ENCODE results near the gene OCIAD2. TPM values are rescaled to one million over a fixed set of nuclear protein-coding genes. Genes with fewer than 3 reads are reported as not detected.
A peak's percentile ranks its signal among the peaks of the same experiment; 100 is the strongest.
"Not testable (repeated sequence)": the region's sequence is repeated elsewhere in the genome, so short reads cannot be mapped to it uniquely, and the experiment has no call there.

Gene OCIAD2
- total RNA-seq, 1 experiment from 2014 or later: 10.5 TPM

DNA sequence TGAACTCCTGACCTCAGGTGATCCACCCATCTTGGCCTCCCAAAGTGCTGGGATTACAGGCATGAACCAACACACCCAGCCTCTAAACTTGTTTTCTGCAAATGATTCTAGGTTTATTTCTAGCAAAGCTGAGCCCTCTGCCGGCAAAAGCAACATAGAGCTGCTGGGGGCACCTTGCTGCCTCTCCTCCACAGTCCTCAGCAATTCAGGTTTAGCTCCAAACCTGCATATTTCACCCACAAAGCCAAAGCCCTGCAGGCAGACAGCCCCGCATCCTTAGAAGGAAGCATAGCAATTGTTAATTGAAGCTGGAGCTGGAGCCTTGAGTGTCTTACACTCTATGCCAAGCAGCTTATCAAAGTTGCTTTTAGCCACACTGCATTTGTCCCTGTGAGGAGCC lies 24.9 kb upstream of the OCIAD2 start:
- H3K4me3 Mint-ChIP-seq (ENCODE audit: unreplicated experiment): no peak overlapping the region
- H3K4me1 Mint-ChIP-seq (ENCODE audit: low read depth, unreplicated experiment): no peaks in the 10 kb centered on the region
- H3K27ac Mint-ChIP-seq (ENCODE audit: unreplicated experiment): no peak overlapping the region
- Histone ChIP-seq H3K9me3 (no peaks in the 10 kb centered on the region), H3K36me3 (ENCODE audit: control insufficient read depth, insufficient read depth, low read length) (no peaks in the 10 kb centered on the region), H3K4me3 (ENCODE audit: low read depth, low read length) (no peak overlapping the region), H3K4me1 (no peaks in the 10 kb centered on the region), H3K27me3 (replicated peaks; ENCODE audit: control insufficient read depth, insufficient read depth, low read length) (no peaks in the 10 kb centered on the region)
- H3K9me3 Mint-ChIP-seq (ENCODE audit: unreplicated experiment): no peaks in the 10 kb centered on the region
- POLR2A ChIA-PET: no interaction called here
- CTCF ChIA-PET: no interaction called here
- DNase-seq: no peak
- no peaks in the 10 kb centered on the region for H3K27me3 Mint-ChIP-seq (ENCODE audit: insufficient read depth, unreplicated experiment)
- BruUV-seq (replicated peaks): no TSS peak
- H3K36me3 Mint-ChIP-seq (ENCODE audit: insufficient read depth, unreplicated experiment): no peaks in the 10 kb centered on the region
- TF ChIP-seq, protein P1, sequence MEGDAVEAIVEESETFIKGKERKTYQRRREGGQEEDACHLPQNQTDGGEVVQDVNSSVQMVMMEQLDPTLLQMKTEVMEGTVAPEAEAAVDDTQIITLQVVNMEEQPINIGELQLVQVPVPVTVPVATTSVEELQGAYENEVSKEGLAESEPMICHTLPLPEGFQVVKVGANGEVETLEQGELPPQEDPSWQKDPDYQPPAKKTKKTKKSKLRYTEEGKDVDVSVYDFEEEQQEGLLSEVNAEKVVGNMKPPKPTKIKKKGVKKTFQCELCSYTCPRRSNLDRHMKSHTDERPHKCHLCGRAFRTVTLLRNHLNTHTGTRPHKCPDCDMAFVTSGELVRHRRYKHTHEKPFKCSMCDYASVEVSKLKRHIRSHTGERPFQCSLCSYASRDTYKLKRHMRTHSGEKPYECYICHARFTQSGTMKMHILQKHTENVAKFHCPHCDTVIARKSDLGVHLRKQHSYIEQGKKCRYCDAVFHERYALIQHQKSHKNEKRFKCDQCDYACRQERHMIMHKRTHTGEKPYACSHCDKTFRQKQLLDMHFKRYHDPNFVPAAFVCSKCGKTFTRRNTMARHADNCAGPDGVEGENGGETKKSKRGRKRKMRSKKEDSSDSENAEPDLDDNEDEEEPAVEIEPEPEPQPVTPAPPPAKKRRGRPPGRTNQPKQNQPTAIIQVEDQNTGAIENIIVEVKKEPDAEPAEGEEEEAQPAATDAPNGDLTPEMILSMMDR (IDR thresholded peaks at IDR 0.05; ENCODE audit: insufficient read depth in 1 of 2, low read depth in 1 of 2, low read length in 1 of 2, severe bottlenecking in 1 of 2, unreplicated experiment in 1 of 2): no peak
- intact Hi-C loops (cut with micrococcal nuclease; ENCODE audit: unreplicated experiment): no loop called here

DNA sequence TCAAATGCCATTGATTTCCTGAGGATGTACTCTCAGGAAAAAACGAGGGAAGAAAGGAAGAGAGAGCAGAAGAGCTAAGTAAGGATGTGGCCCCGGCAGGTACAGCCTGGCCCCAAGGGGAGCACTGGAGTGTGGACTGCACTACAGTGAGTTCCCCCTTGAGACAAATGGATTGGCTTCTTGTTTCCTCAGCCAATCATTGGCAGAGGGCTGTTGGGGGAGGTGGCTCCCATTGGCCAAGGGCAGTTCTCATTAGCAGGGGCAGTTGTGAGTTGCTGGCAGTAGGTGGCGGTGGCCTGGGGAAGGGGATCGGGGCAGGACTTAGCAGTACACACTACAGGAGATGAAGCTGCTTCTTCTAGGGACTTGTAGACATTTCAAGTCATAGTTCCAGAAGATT lies 24.1 kb upstream of the OCIAD2 start:
- intact Hi-C loops (cut with micrococcal nuclease; ENCODE audit: unreplicated experiment): no loop called here
- TF ChIP-seq, protein P1 (IDR thresholded peaks at IDR 0.05; ENCODE audit: insufficient read depth in 1 of 2, low read depth in 1 of 2, low read length in 1 of 2, severe bottlenecking in 1 of 2, unreplicated experiment in 1 of 2): no peak
- Histone ChIP-seq H3K27me3 (replicated peaks; ENCODE audit: control insufficient read depth, insufficient read depth, low read length) (no peaks in the 10 kb centered on the region), H3K9me3 (no peaks in the 10 kb centered on the region), H3K36me3 (ENCODE audit: control insufficient read depth, insufficient read depth, low read length) (no peaks in the 10 kb centered on the region), H3K4me1 (no peaks in the 10 kb centered on the region), H3K4me3 (ENCODE audit: low read depth, low read length) (no peak overlapping the region)
- no TSS peak for BruUV-seq (replicated peaks)
- H3K9me3 Mint-ChIP-seq (ENCODE audit: unreplicated experiment): no peaks in the 10 kb centered on the region
- CTCF ChIA-PET: interaction anchor here (0.6 kb wide), 1 partner anchor 84 kb away, joined by 3 read pairs; no protein-coding TSS in a partner anchor
- no peaks in the 10 kb centered on the region for H3K27me3 Mint-ChIP-seq (ENCODE audit: insufficient read depth, unreplicated experiment)
- H3K4me3 Mint-ChIP-seq (ENCODE audit: unreplicated experiment): no peak overlapping the region
- no peaks in the 10 kb centered on the region for H3K4me1 Mint-ChIP-seq (ENCODE audit: low read depth, unreplicated experiment)
- DNase-seq: peak in 1 of 2 experiments; percentile 16
- H3K27ac Mint-ChIP-seq (ENCODE audit: unreplicated experiment): no peak overlapping the region
- POLR2A ChIA-PET: no interaction called here
- H3K36me3 Mint-ChIP-seq (ENCODE audit: insufficient read depth, unreplicated experiment): no peaks in the 10 kb centered on the region

DNA sequence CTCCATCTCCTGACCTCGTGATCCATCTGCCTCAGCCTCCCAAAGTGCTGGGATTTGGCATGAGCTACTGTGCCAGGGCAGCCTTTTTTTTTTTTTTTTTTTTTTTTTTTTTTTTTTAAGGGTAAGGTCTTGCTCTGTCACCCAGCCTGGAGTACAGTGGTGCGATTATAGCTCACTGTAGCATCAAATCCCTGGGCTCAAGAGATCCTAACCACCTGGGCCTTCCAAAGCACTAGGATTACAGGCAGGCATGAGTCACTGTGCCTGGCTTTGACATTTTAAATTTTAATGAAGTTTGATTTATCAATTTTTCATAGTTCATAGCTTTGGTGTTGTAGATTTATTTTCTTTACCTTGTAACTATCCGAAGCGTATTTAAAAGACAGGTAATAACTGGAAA lies 17.8 kb upstream of the OCIAD2 start:
- POLR2A ChIA-PET: no interaction called here

GRCh38 chr4:48923065-48923464 lies 16.5 kb upstream of the OCIAD2 start:
- H3K4me1 Mint-ChIP-seq (ENCODE audit: low read depth, unreplicated experiment); H3K4me3 Mint-ChIP-seq (ENCODE audit: unreplicated experiment); H3K27ac Mint-ChIP-seq (ENCODE audit: unreplicated experiment); intact Hi-C loops (cut with micrococcal nuclease; ENCODE audit: unreplicated experiment); H3K27me3 ChIP-seq (replicated peaks; ENCODE audit: control insufficient read depth, insufficient read depth, low read length); H3K4me1 ChIP-seq; H3K36me3 ChIP-seq (ENCODE audit: control insufficient read depth, insufficient read depth, low read length); DNase-seq; H3K9me3 Mint-ChIP-seq (ENCODE audit: unreplicated experiment); H3K36me3 Mint-ChIP-seq (ENCODE audit: insufficient read depth, unreplicated experiment); H3K4me3 ChIP-seq (ENCODE audit: low read depth, low read length); POLR2A ChIA-PET; H3K27me3 Mint-ChIP-seq (ENCODE audit: insufficient read depth, unreplicated experiment); CTCF ChIA-PET; BruUV-seq (replicated peaks); H3K9me3 ChIP-seq: not testable (repeated sequence)

More for the DNA sequence above, 17.8 kb upstream of the OCIAD2 start:
- no TSS peak for BruUV-seq (replicated peaks)
- H3K27me3 Mint-ChIP-seq (ENCODE audit: insufficient read depth, unreplicated experiment): no peaks in the 10 kb centered on the region
- H3K4me3 ChIP-seq (ENCODE audit: low read depth, low read length): no peak overlapping the region
- no peaks in the 10 kb centered on the region for H3K4me1 ChIP-seq
- H3K36me3 ChIP-seq (ENCODE audit: control insufficient read depth, insufficient read depth, low read length): no peaks in the 10 kb centered on the region
- H3K27ac Mint-ChIP-seq (ENCODE audit: unreplicated experiment): no peak overlapping the region
- H3K9me3 Mint-ChIP-seq (ENCODE audit: unreplicated experiment): no peaks in the 10 kb centered on the region
- H3K36me3 Mint-ChIP-seq (ENCODE audit: insufficient read depth, unreplicated experiment): no peaks in the 10 kb centered on the region
- no peaks in the 10 kb centered on the region for H3K27me3 ChIP-seq (replicated peaks; ENCODE audit: control insufficient read depth, insufficient read depth, low read length)
- H3K9me3 ChIP-seq: no peaks in the 10 kb centered on the region
- no peaks in the 10 kb centered on the region for H3K4me1 Mint-ChIP-seq (ENCODE audit: low read depth, unreplicated experiment)
- CTCF ChIA-PET: interaction anchor here (0.7 kb wide), 1 partner anchor 50 kb away, joined by 8 read pairs; no protein-coding TSS in a partner anchor
- intact Hi-C loops (cut with micrococcal nuclease; ENCODE audit: unreplicated experiment): no loop called here
- DNase-seq: no peak
- H3K4me3 Mint-ChIP-seq (ENCODE audit: unreplicated experiment): no peak overlapping the region
- TF ChIP-seq, protein P1 (IDR thresholded peaks at IDR 0.05; ENCODE audit: insufficient read depth in 1 of 2, low read depth in 1 of 2, low read length in 1 of 2, severe bottlenecking in 1 of 2, unreplicated experiment in 1 of 2): no peak
